GM23338 (cell line): ENCODE results near the gene CARF. TPM values are rescaled to one million over a fixed set of nuclear protein-coding genes. Genes with fewer than 3 reads are reported as not detected.
"Not testable (repeated sequence)": the region's sequence is repeated elsewhere in the genome, so short reads cannot be mapped to it uniquely, and the experiment has no call there.

ENCODE experiments used
- ATAC-seq: fragments of 200-7000 bp; cut with Tn5 transposase; 3 replicates; pipeline ENCODE4 v1.9.1; 2020
- DNase-seq: peaks from one replicate; pipeline ENCODE4 v3.0.0-alpha.2; 2015; ENCODE audit warnings: low spot score
- H2AFZ ChIP-seq: fragments of 200-600 bp; sonication (generic); 2 replicates; pipeline ENCODE4 v1.8.0; 2016; ENCODE audit warnings: antibody characterized with exemption, mild to moderate bottlenecking, moderate library complexity
- H3F3A ChIP-seq: fragments of 200-600 bp; sonication (generic); replicated peaks from 2 replicates; pipeline ENCODE4 v1.8.0; 2017; ENCODE audit warnings: antibody characterized with exemption, mixed run types, low read depth
- H3K27ac ChIP-seq: fragments of 200-600 bp; sonication (generic); 2 replicates; pipeline ENCODE4 v1.6.1; 2016; ENCODE audit warnings: low read depth
- H3K27me3 ChIP-seq: fragments of 200-600 bp; sonication (generic); 2 replicates; pipeline ENCODE4 v1.8.0; 2016; ENCODE audit warnings: mild to moderate bottlenecking, mixed run types, moderate library complexity; ENCODE audit not compliant: insufficient read depth
- H3K36me3 ChIP-seq: fragments of 200-600 bp; sonication (generic); 2 replicates; pipeline ENCODE4 v1.8.0; 2016; ENCODE audit warnings: mild to moderate bottlenecking; ENCODE audit not compliant: insufficient read depth
- H3K4me1 ChIP-seq: fragments of 200-600 bp; sonication (generic); 2 replicates; pipeline ENCODE4 v1.8.0; 2016; ENCODE audit warnings: mild to moderate bottlenecking, moderate library complexity; ENCODE audit not compliant: insufficient read depth
- H3K4me2 ChIP-seq: fragments of 200-600 bp; sonication (generic); 2 replicates; pipeline ENCODE4 v1.7.1; 2017; ENCODE audit warnings: mixed run types
- H3K4me3 ChIP-seq: fragments of 200-600 bp; sonication (generic); 2 replicates; pipeline ENCODE4 v1.6.1; 2016; ENCODE audit warnings: mixed run types
- H3K79me2 ChIP-seq: fragments of 200-600 bp; sonication (generic); replicated peaks from 2 replicates; pipeline ENCODE4 v1.8.0; 2017; ENCODE audit warnings: mild to moderate bottlenecking; ENCODE audit not compliant: insufficient read depth
- H3K9me2 ChIP-seq: fragments of 200-600 bp; sonication (generic); 2 replicates; pipeline ENCODE4 v1.8.0; 2017; ENCODE audit not compliant: insufficient read depth
- H4K20me1 ChIP-seq: fragments of 200-600 bp; sonication (generic); replicated peaks from 2 replicates; pipeline ENCODE4 v1.8.0; 2017; ENCODE audit warnings: mild to moderate bottlenecking; ENCODE audit not compliant: insufficient read depth
- H3K27ac Mint-ChIP-seq: 2 replicates; pipeline ENCODE4 v1.8.0; 2020; ENCODE audit warnings: inconsistent platforms, mild to moderate bottlenecking, moderate library complexity, mixed read lengths
- H3K27me3 Mint-ChIP-seq: 3 replicates; pipeline ENCODE4 v1.8.0; 2022; ENCODE audit warnings: low read depth, mild to moderate bottlenecking, moderate library complexity, mixed read lengths, inconsistent platforms; ENCODE audit not compliant: insufficient read depth, poor library complexity
- H3K36me3 Mint-ChIP-seq: 3 replicates; pipeline ENCODE4 v1.8.0; 2021; ENCODE audit warnings: low read depth, mild to moderate bottlenecking, inconsistent platforms, moderate library complexity, mixed read lengths
- H3K4me1 Mint-ChIP-seq: 3 replicates; pipeline ENCODE4 v1.8.0; 2020; ENCODE audit warnings: mild to moderate bottlenecking, inconsistent platforms, mixed read lengths
- H3K4me3 Mint-ChIP-seq: 3 replicates; pipeline ENCODE4 v1.8.0; 2021; ENCODE audit warnings: moderate library complexity, mild to moderate bottlenecking, inconsistent platforms, mixed read lengths
- H3K9me3 Mint-ChIP-seq: 3 replicates; pipeline ENCODE4 v1.8.0; 2020; ENCODE audit warnings: moderate library complexity, mild to moderate bottlenecking, inconsistent platforms, mixed read lengths
- EZH2 ChIP-seq: fragments of 200-600 bp; sonication (generic); IDR thresholded peaks from one replicate; pipeline ENCODE4 v1.8.0; 2017; ENCODE audit warnings: antibody characterized with exemption, mild to moderate bottlenecking, low read depth; ENCODE audit not compliant: unreplicated experiment
- JUNB ChIP-seq: IDR thresholded peaks from one replicate; pipeline ENCODE4 v1.6.1; 2016; ENCODE audit warnings: antibody characterized with exemption; ENCODE audit not compliant: unreplicated experiment
- NANOG ChIP-seq: IDR thresholded peaks from 2 replicates; pipeline ENCODE4 v1.6.1; 2016; ENCODE audit warnings: antibody characterized with exemption, borderline replicate concordance
- ZNF331 ChIP-seq: fragments of 250-450 bp; sonication (Bioruptor Pico); IDR thresholded peaks from 2 replicates; pipeline ENCODE4 v1.5.0; 2020; ENCODE audit warnings: low read depth, mild to moderate bottlenecking, moderate library complexity
- polyA plus RNA-seq: library from polyadenylated mRNA; unstranded; fragments of >200 nt; fragmentation: Nextera tagmentation; extraction: Ambion mirVana; gene quantifications from 2 replicates; pipeline ENCODE4 v1.2.1, GENCODE V29; 2016
- total RNA-seq: library from RNA; depleted of rRNA; stranded (reverse); fragments of >200 nt; shearing (Covaris generic); gene quantifications from 2 replicates; pipeline ENCODE4 v1.2.3, GENCODE V29; 2014
- TF ChIP-seq, protein P1 (sequence below): fragments of 250-450 bp; sonication (Bioruptor Pico); IDR thresholded peaks from 2 replicates; pipeline ENCODE4 v1.5.0; 2020; ENCODE audit warnings: mild to moderate bottlenecking, moderate library complexity
- TF ChIP-seq, protein P2 (sequence below): IDR thresholded peaks from one replicate; pipeline ENCODE4 v1.6.1; 2018; ENCODE audit warnings: antibody characterized with exemption; ENCODE audit not compliant: unreplicated experiment
- TF ChIP-seq, protein P3 (sequence below): IDR thresholded peaks from 2 replicates; pipeline ENCODE4 v1.6.1; 2016; ENCODE audit warnings: antibody characterized with exemption
- TF ChIP-seq, protein P4 (sequence below), 2 experiments: fragments of 200-600 bp in 1 of 2; sonication (generic) in 1 of 2; conservative IDR thresholded peaks; 2 replicates each; pipeline versions ENCODE4 v1.5.1 to v1.6.1; 2016 to 2017; ENCODE audit warnings: antibody characterized with exemption in 2 of 2, low read depth in 2 of 2, mild to moderate bottlenecking in 2 of 2, moderate library complexity in 1 of 2

The CARF gene
- total and polyA plus RNA-seq, 2 experiments from 2014 or later: 1.7 to 3.3 TPM

DNA sequence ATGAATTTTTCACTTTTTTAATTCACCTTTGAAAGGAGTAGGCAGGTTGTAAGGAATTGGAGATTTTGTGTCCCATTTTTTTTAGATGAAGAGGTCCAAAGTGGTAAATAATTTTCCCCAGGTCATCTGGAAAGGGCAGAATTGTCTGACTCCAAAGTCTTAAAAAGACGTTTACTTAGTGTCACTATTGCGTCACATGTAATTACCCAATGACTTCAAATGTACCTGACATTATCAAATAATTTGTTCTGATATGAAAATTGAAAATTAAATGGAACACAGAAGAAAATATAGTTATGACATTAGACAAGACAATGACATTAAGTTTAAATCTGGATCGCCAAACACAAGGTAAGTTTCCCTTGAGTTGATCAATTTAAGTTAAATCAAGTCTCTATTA is 78.4 kb downstream of the CARF start (continued):
- TF ChIP-seq, protein P1, sequence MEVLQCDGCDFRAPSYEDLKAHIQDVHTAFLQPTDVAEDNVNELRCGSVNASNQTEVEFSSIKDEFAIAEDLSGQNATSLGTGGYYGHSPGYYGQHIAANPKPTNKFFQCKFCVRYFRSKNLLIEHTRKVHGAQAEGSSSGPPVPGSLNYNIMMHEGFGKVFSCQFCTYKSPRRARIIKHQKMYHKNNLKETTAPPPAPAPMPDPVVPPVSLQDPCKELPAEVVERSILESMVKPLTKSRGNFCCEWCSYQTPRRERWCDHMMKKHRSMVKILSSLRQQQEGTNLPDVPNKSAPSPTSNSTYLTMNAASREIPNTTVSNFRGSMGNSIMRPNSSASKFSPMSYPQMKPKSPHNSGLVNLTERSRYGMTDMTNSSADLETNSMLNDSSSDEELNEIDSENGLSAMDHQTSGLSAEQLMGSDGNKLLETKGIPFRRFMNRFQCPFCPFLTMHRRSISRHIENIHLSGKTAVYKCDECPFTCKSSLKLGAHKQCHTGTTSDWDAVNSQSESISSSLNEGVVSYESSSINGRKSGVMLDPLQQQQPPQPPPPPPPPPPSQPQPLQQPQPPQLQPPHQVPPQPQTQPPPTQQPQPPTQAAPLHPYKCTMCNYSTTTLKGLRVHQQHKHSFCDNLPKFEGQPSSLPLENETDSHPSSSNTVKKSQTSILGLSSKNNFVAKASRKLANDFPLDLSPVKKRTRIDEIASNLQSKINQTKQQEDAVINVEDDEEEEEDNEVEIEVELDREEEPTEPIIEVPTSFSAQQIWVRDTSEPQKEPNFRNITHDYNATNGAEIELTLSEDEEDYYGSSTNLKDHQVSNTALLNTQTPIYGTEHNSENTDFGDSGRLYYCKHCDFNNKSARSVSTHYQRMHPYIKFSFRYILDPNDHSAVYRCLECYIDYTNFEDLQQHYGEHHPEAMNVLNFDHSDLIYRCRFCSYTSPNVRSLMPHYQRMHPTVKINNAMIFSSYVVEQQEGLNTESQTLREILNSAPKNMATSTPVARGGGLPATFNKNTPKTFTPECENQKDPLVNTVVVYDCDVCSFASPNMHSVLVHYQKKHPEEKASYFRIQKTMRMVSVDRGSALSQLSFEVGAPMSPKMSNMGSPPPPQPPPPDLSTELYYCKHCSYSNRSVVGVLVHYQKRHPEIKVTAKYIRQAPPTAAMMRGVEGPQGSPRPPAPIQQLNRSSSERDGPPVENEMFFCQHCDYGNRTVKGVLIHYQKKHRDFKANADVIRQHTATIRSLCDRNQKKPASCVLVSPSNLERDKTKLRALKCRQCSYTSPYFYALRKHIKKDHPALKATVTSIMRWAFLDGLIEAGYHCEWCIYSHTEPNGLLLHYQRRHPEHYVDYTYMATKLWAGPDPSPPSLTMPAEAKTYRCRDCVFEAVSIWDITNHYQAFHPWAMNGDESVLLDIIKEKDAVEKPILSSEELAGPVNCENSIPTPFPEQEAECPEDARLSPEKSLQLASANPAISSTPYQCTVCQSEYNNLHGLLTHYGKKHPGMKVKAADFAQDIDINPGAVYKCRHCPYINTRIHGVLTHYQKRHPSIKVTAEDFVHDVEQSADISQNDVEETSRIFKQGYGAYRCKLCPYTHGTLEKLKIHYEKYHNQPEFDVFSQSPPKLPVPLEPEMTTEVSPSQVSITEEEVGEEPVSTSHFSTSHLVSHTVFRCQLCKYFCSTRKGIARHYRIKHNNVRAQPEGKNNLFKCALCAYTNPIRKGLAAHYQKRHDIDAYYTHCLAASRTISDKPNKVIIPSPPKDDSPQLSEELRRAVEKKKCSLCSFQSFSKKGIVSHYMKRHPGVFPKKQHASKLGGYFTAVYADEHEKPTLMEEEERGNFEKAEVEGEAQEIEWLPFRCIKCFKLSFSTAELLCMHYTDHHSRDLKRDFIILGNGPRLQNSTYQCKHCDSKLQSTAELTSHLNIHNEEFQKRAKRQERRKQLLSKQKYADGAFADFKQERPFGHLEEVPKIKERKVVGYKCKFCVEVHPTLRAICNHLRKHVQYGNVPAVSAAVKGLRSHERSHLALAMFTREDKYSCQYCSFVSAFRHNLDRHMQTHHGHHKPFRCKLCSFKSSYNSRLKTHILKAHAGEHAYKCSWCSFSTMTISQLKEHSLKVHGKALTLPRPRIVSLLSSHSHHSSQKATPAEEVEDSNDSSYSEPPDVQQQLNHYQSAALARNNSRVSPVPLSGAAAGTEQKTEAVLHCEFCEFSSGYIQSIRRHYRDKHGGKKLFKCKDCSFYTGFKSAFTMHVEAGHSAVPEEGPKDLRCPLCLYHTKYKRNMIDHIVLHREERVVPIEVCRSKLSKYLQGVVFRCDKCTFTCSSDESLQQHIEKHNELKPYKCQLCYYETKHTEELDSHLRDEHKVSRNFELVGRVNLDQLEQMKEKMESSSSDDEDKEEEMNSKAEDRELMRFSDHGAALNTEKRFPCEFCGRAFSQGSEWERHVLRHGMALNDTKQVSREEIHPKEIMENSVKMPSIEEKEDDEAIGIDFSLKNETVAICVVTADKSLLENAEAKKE: no peak
- TF ChIP-seq NANOG (no peak), ZNF331 (no peak), JUNB (no peak), EZH2 (no peak)
- TF ChIP-seq, protein P2, sequence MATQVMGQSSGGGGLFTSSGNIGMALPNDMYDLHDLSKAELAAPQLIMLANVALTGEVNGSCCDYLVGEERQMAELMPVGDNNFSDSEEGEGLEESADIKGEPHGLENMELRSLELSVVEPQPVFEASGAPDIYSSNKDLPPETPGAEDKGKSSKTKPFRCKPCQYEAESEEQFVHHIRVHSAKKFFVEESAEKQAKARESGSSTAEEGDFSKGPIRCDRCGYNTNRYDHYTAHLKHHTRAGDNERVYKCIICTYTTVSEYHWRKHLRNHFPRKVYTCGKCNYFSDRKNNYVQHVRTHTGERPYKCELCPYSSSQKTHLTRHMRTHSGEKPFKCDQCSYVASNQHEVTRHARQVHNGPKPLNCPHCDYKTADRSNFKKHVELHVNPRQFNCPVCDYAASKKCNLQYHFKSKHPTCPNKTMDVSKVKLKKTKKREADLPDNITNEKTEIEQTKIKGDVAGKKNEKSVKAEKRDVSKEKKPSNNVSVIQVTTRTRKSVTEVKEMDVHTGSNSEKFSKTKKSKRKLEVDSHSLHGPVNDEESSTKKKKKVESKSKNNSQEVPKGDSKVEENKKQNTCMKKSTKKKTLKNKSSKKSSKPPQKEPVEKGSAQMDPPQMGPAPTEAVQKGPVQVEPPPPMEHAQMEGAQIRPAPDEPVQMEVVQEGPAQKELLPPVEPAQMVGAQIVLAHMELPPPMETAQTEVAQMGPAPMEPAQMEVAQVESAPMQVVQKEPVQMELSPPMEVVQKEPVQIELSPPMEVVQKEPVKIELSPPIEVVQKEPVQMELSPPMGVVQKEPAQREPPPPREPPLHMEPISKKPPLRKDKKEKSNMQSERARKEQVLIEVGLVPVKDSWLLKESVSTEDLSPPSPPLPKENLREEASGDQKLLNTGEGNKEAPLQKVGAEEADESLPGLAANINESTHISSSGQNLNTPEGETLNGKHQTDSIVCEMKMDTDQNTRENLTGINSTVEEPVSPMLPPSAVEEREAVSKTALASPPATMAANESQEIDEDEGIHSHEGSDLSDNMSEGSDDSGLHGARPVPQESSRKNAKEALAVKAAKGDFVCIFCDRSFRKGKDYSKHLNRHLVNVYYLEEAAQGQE: no peak
- TF ChIP-seq, protein P3, sequence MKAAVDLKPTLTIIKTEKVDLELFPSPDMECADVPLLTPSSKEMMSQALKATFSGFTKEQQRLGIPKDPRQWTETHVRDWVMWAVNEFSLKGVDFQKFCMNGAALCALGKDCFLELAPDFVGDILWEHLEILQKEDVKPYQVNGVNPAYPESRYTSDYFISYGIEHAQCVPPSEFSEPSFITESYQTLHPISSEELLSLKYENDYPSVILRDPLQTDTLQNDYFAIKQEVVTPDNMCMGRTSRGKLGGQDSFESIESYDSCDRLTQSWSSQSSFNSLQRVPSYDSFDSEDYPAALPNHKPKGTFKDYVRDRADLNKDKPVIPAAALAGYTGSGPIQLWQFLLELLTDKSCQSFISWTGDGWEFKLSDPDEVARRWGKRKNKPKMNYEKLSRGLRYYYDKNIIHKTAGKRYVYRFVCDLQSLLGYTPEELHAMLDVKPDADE: no peak
- TF ChIP-seq, protein P4, sequence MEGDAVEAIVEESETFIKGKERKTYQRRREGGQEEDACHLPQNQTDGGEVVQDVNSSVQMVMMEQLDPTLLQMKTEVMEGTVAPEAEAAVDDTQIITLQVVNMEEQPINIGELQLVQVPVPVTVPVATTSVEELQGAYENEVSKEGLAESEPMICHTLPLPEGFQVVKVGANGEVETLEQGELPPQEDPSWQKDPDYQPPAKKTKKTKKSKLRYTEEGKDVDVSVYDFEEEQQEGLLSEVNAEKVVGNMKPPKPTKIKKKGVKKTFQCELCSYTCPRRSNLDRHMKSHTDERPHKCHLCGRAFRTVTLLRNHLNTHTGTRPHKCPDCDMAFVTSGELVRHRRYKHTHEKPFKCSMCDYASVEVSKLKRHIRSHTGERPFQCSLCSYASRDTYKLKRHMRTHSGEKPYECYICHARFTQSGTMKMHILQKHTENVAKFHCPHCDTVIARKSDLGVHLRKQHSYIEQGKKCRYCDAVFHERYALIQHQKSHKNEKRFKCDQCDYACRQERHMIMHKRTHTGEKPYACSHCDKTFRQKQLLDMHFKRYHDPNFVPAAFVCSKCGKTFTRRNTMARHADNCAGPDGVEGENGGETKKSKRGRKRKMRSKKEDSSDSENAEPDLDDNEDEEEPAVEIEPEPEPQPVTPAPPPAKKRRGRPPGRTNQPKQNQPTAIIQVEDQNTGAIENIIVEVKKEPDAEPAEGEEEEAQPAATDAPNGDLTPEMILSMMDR (conservative IDR thresholded peaks at IDR 0.05; ENCODE audit: low read depth in 2 of 2): no peak

DNA sequence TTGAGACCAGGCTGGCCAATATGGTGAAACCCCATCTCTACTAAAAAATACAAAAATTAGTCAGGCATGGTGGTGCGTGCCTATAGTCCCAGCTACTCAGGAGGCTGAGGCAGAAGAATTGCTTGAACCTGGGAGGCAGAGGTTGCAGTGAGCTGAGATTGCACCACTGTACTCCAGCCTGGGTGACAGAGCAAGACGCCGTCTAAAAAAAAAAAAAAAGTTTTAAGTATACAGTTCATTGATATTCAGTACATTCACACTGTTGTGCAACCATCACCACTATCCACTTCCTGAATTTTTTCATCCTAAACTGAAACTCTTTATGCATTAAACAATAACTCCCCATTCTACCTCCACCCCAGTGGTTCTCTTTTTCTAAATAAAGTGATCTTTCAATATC is 85.0 kb downstream of the CARF start:
- not testable (repeated sequence) for H4K20me1 ChIP-seq, H3K9me2 ChIP-seq, H3K4me2 ChIP-seq, H3K36me3 Mint-ChIP-seq, H3K27me3 Mint-ChIP-seq, H3K4me3 ChIP-seq, H3K27ac ChIP-seq, ATAC-seq, H3K27ac Mint-ChIP-seq, H3K79me2 ChIP-seq, H3K4me3 Mint-ChIP-seq, DNase-seq, H3K27me3 ChIP-seq, H3K4me1 ChIP-seq, H2AFZ ChIP-seq, H3F3A ChIP-seq, H3K36me3 ChIP-seq, H3K4me1 Mint-ChIP-seq, H3K9me3 Mint-ChIP-seq
